SIG-M5 treated with dmso at 0.1 percent for 504 hours (cell line): ENCODE data around the gene LTK.
A peak's percentile ranks its signal among the peaks of the same experiment; 100 is the strongest.

Experiments
- DNase-seq: peaks from one replicate; lab custom pipeline; 2025; ENCODE audit not compliant: unreplicated experiment; lab: John Stamatoyannopoulos, UW

The LTK gene

DNA sequence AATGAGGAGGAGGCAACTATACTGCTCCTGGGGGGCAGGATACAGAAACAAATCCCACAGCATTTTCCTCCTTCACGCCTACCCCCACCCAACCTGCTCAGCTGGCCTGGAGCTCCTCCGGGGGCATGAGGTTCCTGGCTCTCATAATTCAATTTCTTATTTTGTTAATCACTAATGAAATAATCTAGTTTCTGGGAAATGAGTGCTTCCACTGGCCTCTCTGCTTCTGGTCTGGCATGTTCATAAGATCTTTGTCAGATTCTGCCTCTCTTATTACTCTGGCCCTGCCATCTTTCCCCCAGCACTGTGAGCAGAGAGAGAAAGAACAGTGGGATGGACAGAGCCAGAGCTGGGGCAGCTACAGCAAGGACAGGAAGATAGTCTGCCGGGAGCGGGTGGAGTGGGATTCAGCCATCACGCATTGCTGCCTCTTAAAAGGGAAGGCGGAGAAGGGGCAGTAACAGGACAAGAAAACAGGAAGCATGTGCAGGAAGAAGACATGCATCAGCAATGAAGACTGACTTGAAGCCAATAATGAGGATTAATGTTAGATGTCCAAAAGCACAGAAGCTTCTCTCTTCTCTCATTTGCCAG lies 16.8 kb upstream of the LTK start:
- no peak for DNase-seq

DNA sequence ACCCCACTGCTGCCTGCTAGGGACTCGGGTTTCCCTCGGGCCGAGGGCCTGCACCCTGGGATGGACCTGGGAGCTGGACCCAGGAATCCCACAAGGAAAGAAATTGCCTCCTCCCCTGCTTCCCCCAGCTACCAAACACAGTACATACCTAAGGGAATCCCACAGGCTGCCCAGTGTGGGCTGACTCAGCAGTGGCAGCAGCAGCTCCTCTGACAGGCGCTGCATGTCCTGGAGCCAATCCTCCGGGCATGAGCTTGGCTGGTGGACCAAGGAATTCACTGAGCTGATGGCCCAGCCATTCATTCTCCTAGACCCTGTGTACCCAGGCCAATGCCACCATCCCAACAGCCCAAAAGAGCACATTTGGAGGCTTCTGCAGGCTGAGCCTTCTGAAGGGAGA lies 9.5 kb upstream of the LTK start:
- DNase-seq: no peak

DNA sequence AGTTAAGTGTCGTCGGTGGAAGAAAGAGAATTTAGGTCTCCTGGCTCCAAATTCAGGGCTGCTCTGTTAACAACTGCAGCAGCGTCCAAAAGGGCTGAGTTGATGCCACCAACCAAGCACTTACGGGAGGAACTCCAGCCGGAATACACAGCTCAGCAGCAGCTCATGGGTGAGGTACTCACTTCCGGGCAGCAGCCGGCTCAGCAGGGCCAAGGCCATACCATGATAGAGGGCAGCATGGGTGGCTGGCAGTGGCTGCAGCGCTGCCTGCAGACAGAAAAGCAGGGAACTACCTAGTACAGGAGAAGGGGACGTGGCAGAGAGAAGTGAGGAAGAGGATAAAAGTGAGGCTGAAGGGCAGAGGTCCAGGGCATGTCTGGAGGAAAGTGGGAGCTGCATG lies 8.0 kb upstream of the LTK start:
- no peak for DNase-seq

DNA sequence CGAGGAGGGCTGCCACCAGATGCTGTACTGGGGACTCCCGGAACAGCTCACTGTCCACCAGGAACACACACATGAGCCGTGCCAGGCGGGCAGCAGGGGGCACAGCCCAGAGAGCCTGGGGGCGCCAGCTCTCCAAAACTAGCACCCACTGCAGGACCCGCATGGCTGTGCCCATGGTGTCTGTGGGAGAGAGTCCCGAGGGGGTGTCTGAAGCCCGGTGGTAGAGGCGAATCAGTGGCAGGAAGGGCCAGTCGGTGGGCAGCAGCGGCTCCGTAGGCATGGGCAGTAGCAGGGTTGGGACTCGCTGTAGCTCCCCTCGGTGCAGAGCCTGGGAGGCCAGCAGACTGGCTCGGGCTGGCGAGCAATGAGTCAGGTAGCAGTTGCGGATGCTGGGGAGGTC lies 7.0 kb upstream of the LTK start:
- DNase-seq: no peak

DNA sequence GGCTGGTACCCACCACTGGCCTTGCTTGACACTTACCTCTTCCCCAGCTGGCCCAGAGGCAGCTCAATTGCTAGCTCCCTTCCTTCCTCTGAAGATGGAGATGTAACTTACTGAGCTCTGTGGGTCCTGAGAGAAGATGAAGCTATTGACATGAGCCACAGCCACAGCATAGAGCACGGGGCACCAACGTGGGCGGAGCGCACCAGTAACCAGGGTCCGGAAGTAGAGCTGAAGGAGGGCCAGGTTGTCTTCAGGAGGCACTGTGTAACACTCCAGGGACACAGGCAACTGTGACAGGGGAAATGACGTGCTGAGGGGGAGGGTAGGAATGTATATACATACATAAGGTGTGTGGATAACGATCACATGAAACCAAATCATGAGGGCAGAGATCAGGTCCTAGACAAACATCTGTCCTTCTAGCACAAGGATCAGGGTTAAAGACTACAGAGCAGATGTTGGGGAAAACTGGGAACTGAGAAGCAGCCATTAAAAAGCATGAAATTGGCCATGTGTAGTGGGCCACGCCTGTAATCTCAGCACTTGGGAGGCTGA lies 4.3 kb upstream of the LTK start:
- no peak for DNase-seq

GRCh38 chr15:41512940-41513505 lies 604 bp downstream of the LTK start:
- no peak for DNase-seq

DNA sequence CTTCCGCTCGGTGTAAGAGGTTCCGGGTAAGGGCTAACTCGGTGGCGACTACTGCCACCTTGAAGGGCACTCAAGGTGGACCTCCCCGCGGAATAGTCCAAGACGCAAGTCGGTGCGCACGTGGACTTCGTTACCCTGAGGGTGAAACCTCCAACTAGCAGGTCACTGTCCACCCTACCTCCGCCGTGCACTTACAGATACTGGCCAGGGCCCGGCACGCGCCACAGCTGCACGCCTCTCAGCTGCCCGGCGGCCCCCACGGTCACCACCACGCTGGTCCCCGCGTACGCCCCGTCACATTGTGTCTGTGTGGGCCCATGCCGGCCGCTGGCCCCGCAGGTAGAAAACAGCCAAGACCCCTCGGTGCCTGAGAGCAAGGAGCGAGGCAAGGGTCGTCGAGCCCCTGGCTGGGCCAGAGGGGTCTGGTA lies 1.1 kb downstream of the LTK start:
- DNase-seq: no peak

- DNase-seq: no peak
Observed at GRCh38 chr15:41511899-41512369, 1.7 kb downstream of the LTK start.

- DNase-seq: no peak
Observed at GRCh38 chr15:41511331-41511898, 2.2 kb downstream of the LTK start.

DNA sequence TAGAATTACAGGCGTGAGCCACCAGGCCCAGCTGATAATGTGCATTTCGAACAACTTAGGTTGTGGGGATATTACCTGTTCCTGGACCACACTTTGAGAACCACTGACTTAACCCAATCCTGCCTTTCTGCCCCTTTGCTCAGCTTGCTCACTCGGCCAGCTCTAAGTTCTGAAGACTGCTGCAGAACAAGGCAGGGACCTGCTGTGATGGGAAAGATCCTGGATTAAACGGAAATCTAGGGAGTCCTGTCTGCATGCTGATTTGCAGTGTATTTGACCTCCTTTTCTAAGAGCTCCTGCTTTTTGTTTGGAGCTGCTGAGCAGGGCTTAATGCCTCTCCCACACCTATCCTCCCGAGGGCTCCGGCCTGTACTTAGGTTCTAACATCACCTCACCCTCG lies 2.9 kb downstream of the LTK start:
- no peak for DNase-seq

- no peak for DNase-seq
Observed at GRCh38 chr15:41507820-41508290, 5.8 kb downstream of the LTK start.

DNA sequence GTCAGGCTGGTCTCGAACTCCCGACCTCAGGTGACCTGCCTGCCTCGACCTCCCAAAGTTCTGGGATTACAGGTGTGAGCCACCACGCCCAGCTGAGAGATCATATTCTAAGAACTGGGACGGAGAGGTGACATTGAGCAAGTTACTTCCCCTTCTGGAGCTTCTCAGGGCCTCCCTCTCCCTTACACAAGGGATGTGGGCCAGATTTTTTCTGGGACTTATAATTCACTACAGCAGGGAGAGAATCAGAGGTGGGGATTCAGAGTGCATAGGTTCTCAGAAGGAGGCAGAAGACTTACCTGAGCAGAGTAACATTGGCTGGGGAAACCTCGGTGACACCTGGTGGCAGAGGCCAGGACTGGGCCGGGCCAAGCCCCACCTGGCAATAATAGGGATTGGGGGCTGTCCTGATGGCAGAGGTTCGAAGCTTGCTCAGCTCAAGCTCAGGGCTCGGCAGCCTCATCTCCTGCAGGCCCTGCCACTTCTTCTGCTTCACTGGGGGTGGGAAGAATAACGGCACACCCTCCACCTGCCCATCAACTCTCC lies 6.8 kb downstream of the LTK start:
- peak; percentile 17 for DNase-seq

GRCh38 chr15:41505776-41506175 lies 7.9 kb downstream of the LTK start:
- no peak for DNase-seq

GRCh38 chr15:41504751-41505492 lies 8.7 kb downstream of the LTK start:
- no peak for DNase-seq

- no peak for DNase-seq
Observed at GRCh38 chr15:41503669-41504010, 10.0 kb downstream of the LTK start.

GRCh38 chr15:41502795-41503668 lies 10.6 kb downstream of the LTK start:
- no peak for DNase-seq

- no peak for DNase-seq
Observed at GRCh38 chr15:41501931-41502794, 11.5 kb downstream of the LTK start.

GRCh38 chr15:41501191-41501917 lies 12.3 kb downstream of the LTK start:
- DNase-seq: no peak
